Measurements from ENCODE around the gene ETV1.

DNA sequence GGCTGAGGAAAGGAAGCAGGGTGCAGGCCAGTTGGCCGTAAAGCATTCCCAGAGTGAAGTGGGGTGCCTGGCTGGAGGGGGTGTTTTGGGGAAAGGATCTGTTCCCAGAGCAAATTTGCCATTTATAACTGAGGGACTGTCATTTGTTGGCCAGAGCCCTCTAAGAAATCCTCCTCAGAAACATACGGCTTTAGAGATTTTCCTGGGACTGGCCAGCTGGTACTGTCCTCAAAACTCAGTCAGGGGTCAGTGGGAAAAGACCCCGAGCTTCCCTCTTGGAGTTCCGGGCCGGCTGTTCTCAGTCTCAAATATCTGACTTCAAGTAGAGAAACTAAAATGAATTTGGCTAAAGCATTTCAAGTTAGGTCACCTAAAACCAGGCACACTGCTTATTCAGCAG is 55.9 kb downstream of the ETV1 start:
- TF ChIP-seq ZNF274 (IDR thresholded peaks at IDR 0.05; ENCODE audit: low read depth, low read length) (no peak), YY1 (IDR thresholded peaks at IDR 0.05; ENCODE audit: insufficient read depth, insufficient read length) (no peak)

Measured in NT2/D1 (cell line).